HG03439 (cell line): ENCODE measurements around the gene DCTN2.
"Not testable (repeated sequence)": the region's sequence is repeated elsewhere in the genome, so short reads cannot be mapped to it uniquely, and the experiment has no call there.

Source experiments
- ATAC-seq: cut with Tn5 transposase; IDR thresholded peaks from one replicate; pipeline ENCODE4 v1.9.1; 2021; ENCODE audit warnings: mild to moderate bottlenecking, moderate library complexity; ENCODE audit not compliant: unreplicated experiment

The DCTN2 gene

DNA sequence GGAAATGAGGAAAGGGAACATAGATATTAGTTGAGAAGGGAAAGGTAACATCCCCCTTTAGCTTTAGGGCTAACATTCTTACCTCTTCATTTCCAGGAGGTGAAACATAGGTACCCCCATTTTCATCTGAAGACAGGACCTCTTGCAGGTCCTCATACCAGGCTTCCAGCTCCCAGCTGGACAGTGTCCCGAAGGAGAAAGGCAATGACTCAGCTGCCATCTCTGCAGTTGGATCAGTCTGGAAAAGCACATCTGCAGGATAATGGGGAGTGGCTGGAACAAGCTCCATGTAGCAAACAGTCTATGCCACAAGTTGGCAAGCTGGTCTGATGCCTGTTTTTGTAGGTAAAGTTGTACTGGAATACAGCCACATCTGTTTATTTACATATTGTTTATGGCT lies 29.8 kb downstream of the DCTN2 start:
- ATAC-seq, result no peak

GRCh38 chr12:57516617-57517153 lies 30.3 kb downstream of the DCTN2 start:
- ATAC-seq, result no peak

DNA sequence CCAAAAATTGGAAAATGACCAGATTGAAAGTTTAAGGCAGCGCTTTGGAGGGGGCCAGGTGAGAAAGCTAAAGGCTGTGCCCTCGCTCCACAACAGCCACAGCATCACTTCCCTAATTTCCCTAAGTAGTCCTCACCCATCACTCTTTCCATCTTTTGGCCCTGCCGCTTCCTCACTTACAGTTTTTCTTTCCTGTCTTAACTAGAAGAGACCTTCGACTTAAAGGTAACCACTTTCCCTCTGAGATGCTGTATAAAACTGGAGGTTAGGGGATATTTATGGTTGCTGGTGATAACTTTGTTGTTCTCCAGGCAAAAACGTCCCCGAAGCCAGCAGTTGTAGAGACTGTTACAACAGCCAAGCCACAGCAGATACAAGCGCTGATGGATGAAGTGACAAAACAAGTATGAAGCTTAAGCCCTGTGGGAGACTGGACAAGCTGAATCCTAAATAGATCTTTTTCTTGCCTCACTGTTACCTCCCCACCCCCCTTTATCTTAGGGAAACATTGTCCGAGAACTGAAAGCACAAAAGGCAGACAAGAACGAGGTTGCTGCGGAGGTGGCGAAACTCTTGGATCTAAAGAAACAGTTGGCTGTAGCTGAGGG lies 31.0 kb downstream of the DCTN2 start:
- no peak for ATAC-seq

GRCh38 chr12:57515408-57515933 lies 31.5 kb downstream of the DCTN2 start:
- no peak for ATAC-seq

DNA sequence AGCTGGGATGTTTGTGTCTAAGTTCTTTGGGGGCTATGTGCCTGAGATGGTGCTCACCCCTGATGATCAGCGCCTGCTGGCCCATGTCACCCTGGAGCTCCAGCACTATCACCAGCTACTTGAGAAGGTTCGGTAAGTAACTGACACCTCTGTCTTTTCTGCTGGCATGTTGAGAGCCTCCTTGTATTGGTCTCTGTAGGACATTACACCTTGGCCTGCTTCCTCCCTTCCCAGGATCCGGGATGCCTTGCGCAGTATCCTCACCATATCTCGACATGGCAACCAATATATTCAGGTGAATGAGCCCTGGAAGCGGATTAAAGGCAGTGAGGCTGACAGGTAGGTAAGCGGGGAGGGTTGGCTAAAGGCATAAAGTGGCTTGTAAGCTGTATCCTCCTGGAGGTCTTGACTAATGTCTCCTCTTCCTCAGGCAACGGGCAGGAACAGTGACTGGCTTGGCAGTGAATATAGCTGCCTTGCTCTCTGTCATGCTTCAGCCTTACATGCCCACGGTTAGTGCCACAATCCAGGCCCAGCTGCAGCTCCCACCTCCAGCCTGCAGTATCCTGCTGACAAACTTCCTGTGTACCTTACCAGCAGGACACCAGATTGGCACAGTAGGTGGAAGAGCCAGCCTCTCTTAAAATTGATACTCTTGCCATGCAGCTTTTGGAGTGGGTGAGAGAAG lies 32.1 kb downstream of the DCTN2 start:
- ATAC-seq, result no peak

GRCh38 chr12:57514246-57514645 lies 32.7 kb downstream of the DCTN2 start:
- not testable (repeated sequence) for ATAC-seq

- ATAC-seq, result not testable (repeated sequence)
Observed at GRCh38 chr12:57513677-57514076, 33.3 kb downstream of the DCTN2 start.

GRCh38 chr12:57513266-57513665 lies 33.7 kb downstream of the DCTN2 start:
- ATAC-seq, result no peak

- no peak for ATAC-seq
Observed at GRCh38 chr12:57512665-57513064, 34.3 kb downstream of the DCTN2 start.

DNA sequence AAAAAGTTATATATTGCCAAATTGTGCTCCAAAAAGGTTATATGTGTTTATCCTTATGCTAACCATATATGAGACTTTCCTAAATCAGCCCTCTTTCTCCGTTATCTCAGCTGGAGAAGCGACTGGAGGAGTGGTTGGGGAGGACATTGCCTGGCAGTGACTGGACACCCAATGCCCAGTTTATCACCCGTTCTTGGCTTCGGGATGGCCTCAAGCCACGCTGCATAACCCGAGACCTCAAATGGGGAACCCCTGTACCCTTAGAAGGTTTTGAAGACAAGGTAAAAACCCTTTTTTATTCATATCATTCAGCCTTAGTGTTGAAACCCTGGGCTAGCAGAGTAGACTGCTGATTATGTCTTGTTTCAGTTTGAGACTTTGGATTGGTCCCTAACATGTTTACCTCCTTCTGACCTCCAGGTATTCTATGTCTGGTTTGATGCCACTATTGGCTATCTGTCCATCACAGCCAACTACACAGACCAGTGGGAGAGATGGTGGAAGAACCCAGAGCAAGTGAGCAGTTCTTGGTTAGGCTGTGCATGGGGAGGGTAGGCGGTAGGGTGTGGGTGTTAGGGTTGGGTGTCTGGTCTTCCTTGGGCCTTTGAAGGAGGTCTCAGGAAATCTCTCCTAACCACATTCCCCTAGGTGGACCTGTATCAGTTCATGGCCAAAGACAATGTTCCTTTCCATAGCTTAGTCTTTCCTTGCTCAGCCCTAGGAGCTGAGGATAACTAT lies 35.2 kb downstream of the DCTN2 start:
- ATAC-seq, result no peak

DNA sequence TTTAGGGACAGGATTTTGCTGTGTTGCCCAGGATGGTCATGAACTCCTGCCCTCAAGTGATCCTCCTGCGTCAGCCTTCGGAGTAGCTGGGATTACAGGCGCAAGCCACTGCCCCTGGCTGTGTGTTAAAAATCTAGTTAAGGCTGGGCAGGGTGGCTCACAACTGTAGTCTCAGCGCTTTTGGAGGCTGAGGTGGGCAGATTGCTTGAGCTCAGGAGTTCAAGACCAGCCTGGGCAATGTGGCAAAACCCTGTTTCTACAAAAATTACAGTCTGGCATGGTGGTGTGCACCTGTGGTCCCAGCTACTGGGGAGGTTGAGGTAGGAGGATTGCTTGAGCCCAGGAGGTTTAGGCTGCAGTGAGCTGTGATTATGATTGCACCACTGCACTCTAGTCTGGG lies 35.8 kb downstream of the DCTN2 start:
- no peak for ATAC-seq

GRCh38 chr12:57507796-57508195 lies 39.2 kb downstream of the DCTN2 start:
- ATAC-seq, result not testable (repeated sequence)

GRCh38 chr12:57506541-57506940 lies 40.5 kb downstream of the DCTN2 start:
- not testable (repeated sequence) for ATAC-seq

DNA sequence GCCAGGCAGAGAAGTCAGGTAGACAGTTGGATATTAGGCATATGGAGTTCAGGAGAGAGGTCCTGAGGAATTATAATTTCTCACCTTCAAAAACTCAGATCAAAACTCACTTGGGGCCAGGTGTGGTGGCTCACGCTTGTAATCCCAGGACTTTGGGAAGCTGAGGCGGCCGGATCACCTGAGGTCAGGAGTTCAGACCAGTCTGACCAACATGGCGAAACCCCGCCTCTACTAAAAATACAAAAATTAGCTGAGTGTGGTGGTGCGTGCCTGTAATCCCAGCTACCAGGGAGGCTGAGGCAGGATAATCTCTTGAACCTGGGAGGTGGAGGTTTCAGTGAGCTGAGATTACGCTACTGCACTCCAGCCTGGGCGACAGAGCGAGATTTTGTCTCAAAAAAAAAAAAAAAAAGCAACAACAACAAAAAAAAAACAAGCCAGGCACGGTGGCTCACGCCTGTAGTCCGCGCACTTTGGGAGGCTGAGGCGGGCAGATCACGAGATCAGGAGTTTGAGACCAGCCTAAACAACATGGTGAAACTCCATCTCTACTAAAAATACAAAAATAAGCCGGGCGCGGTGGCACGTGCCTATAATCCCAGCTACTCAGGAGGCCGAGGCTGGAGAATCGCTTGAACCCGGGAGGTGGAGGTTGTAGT lies 44.6 kb downstream of the DCTN2 start:
- ATAC-seq, result not testable (repeated sequence)

GRCh38 chr12:57500213-57500612 lies 46.8 kb downstream of the DCTN2 start:
- no peak for ATAC-seq

DNA sequence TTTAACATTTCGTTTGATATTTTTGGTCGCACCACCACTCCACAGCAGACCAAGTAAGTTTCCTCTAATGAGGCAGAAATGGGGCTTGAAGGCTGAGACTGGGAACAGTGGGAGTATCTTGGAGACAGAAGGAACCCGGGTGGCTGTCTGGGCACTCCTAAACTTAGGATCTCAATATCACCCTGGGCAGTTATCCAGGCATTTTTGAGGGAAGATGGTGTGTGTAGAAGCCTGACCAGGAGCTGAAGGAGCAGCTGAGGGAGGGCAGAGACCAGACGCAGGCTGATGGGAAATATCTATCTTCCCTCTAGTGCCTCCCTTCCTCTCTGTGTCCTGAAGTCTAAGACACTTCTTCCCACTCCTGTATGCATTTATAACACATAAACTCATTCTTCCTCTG lies 48.4 kb downstream of the DCTN2 start:
- ATAC-seq, result no peak

GRCh38 chr12:57498132-57498502 lies 48.9 kb downstream of the DCTN2 start:
- ATAC-seq, result no peak

GRCh38 chr12:57497223-57498131 lies 49.5 kb downstream of the DCTN2 start:
- ATAC-seq, result no peak

DNA sequence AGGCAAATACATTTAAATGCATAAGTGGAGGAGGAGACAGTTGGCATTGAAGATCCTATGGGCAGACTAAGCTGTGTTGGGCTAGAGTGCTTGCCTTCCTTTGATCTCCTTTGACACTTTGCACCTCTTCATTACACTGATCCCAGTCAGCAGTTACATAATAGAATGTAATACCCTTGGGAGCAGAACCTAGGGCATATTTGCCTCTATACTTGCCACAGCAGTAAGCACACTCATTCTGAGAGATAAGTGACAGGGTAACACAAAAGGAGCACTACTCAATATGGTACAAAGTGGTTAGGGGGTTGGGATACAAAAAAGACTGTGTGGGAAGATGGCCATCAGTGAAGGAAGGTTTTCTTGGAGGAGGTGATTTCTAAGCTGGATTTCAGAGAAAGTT lies 50.2 kb downstream of the DCTN2 start:
- no peak for ATAC-seq
